ENCODE measurements around the gene FER. TPM values are rescaled to one million over a fixed set of nuclear protein-coding genes. Genes with fewer than 3 reads are reported as not detected.

Gene FER
- total and polyA plus RNA-seq, 2 of the 8 experiments (the other 6 are each of a cell fraction or from before 2014, with no cell fraction given): 1.3 to 15.8 TPM

DNA sequence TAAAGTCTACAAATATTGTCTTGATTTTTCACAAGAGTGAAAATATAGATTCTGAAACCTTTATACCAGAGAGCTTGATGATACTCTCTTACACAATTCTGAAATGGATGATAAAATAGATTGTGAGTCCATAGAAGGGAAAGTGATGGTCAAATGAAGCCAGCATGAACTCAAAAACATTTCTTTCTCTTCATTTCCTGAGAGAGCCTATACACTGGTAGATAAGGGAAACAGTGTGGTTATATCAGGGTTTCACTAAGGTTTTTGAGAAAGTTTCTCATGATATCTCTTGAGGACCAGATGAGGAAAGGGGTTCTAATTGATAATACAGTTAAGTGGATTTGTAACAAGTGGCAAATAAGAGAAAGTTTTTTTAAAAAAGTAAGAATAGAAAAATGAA, 407.9 kb downstream of the FER start:
- no peaks in the 10 kb centered on the region for H3K79me1 ChIP-seq (ENCODE audit: low read depth, low read length)

More for the DNA sequence above, 407.9 kb downstream of the FER start:
- POLR2A ChIA-PET (ENCODE audit: partially characterized antibody): no interaction called here
- H4K91ac ChIP-seq (replicated peaks; ENCODE audit: insufficient read length, low read length): no peak overlapping the region
- no peak overlapping the region for H2BK12ac ChIP-seq (ENCODE audit: low read depth, low read length)
- TF ChIP-seq, protein P1, sequence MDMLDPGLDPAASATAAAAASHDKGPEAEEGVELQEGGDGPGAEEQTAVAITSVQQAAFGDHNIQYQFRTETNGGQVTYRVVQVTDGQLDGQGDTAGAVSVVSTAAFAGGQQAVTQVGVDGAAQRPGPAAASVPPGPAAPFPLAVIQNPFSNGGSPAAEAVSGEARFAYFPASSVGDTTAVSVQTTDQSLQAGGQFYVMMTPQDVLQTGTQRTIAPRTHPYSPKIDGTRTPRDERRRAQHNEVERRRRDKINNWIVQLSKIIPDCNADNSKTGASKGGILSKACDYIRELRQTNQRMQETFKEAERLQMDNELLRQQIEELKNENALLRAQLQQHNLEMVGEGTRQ (IDR thresholded peaks at IDR 0.05; ENCODE audit: low read length): no peak
- no peak for TF ChIP-seq GTF2F1 (IDR thresholded peaks at IDR 0.05; ENCODE audit: borderline replicate concordance, low read depth, low read length)
- TF ChIP-seq GABPA (IDR thresholded peaks at IDR 0.05; ENCODE audit: borderline replicate concordance, insufficient read depth, low read length): no peak
- no peak overlapping the region for H3K4me2 ChIP-seq (ENCODE audit: insufficient read depth in 1 of 2, low read depth in 2 of 2, low read length in 2 of 2)
- no peak overlapping the region for H3K14ac ChIP-seq (ENCODE audit: insufficient read length)
- H3K79me2 ChIP-seq (ENCODE audit: control insufficient read depth in 1 of 2, insufficient read depth in 2 of 2, low read length in 2 of 2): no peaks in the 10 kb centered on the region
- H3K56ac ChIP-seq (replicated peaks; ENCODE audit: insufficient read length, low read depth, low read length): no peak overlapping the region
- no peaks in the 10 kb centered on the region for H3K4me1 ChIP-seq (replicated peaks in 1 of 4; ENCODE audit: control insufficient read depth in 3 of 4, insufficient read depth in 4 of 4, low read length in 3 of 4)
- CTCF ChIA-PET (ENCODE audit: partially characterized antibody): interaction anchor here (0.7 to 1.1 kb wide), 3 partner anchors 143 to 514 kb away, joined by 3 to 4 read pairs (median 3); no protein-coding TSS in a partner anchor
- no peak overlapping the region for H4K8ac ChIP-seq (ENCODE audit: extremely low read depth, insufficient read depth, low read length)
- H3K4me3 ChIP-seq (ENCODE audit: extremely low read depth in 1 of 4, insufficient read depth in 2 of 4, low read depth in 3 of 4, low read length in 4 of 4): no peak overlapping the region
- H3K27me3 ChIP-seq (replicated peaks in 1 of 4; ENCODE audit: control insufficient read depth in 3 of 4, extremely low read depth in 1 of 4, insufficient read depth in 3 of 4, low read length in 3 of 4): no peaks in the 10 kb centered on the region
- H3K9me3 ChIP-seq (ENCODE audit: insufficient read depth in 2 of 2, low read depth in 1 of 2, low read length in 1 of 2): no peaks in the 10 kb centered on the region
- no peak for FAIRE-seq
- no peak overlapping the region for H3K9ac ChIP-seq (replicated peaks in 1 of 4; ENCODE audit: extremely low read depth in 1 of 4, low read depth in 3 of 4, low read length in 3 of 4)
- no peak overlapping the region for H2BK20ac ChIP-seq (ENCODE audit: low read length)
- no peak overlapping the region for H3K18ac ChIP-seq (ENCODE audit: extremely low read depth, low read length)
- no peak for DNase-seq (ENCODE audit: low read depth in 1 of 2, low spot score in 2 of 2)
- H3K23me2 ChIP-seq (ENCODE audit: low read depth, low read length): no peaks in the 10 kb centered on the region
- H3K36me3 ChIP-seq (ENCODE audit: control insufficient read depth in 2 of 4, insufficient read depth in 4 of 4, low read length in 3 of 4): no peaks in the 10 kb centered on the region
- no peaks in the 10 kb centered on the region for H4K20me1 ChIP-seq (replicated peaks in 1 of 2; ENCODE audit: control insufficient read depth in 1 of 2, insufficient read depth in 2 of 2, low read length in 2 of 2)
- H2AFZ ChIP-seq (ENCODE audit: low read length): no peak overlapping the region
- H3K27ac ChIP-seq (ENCODE audit: low read depth, low read length): no peak overlapping the region
- H2BK15ac ChIP-seq (ENCODE audit: low read length): no peak overlapping the region
- H3K23ac ChIP-seq (ENCODE audit: insufficient read length): no peak overlapping the region
- no peak overlapping the region for H2BK120ac ChIP-seq (replicated peaks; ENCODE audit: low read depth, low read length)
- no peak overlapping the region for H3K4ac ChIP-seq (replicated peaks; ENCODE audit: insufficient read length, low read depth, low read length)
- no peak overlapping the region for H4K5ac ChIP-seq (ENCODE audit: insufficient read length, low read depth, low read length)
- no peak overlapping the region for H2BK5ac ChIP-seq (ENCODE audit: low read depth, low read length)
- no peak overlapping the region for H2AK5ac ChIP-seq (ENCODE audit: low read depth, low read length)
